C4-2B (cell line): Measurements from ENCODE around the gene LVRN.

Experiments
- H3K27ac ChIP-seq: fragments of 450-650 bp; 2 replicates; pipeline ENCODE4 v1.5.1; 2017
- ZFX ChIP-seq: fragments of 450-650 bp; IDR thresholded peaks from 2 replicates; pipeline ENCODE4 v1.6.1; 2017
- TF ChIP-seq, protein P1 (sequence below): fragments of 450-650 bp; conservative IDR thresholded peaks from 2 replicates; pipeline ENCODE4 v1.5.1; 2017; ENCODE audit warnings: mild to moderate bottlenecking

Gene LVRN

DNA sequence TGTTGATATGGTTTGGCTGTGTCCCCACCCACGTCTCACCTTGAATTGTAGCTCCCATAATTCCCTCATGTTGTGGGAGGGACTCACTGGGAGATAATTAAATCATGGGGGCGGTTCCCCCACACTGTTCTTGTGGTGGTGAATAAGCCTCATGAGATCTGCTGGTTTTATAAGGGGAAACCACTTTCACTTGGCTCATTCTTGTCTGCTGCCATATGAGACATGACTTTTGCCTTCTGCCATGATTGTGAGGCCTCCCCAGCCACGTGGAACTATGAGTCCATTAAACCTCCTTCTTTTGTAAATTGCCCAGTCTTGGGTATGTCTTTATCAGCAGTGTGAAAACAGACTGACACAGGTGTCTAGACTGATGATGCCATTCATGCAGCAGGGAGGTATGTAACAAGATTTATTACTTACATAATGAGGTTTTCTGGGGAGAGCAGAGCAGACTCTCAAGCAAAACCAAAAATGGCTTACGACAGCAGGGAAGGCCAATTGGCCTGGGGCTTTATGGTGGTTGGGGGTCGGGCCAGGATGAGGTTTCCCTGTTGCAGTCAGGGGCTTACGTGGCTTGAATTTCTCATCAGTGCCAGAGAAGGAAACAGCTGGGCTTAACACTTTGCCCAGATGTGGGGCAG is 113.0 kb downstream of the LVRN start:
- TF ChIP-seq ZFX, result no peak
- TF ChIP-seq, protein P1, sequence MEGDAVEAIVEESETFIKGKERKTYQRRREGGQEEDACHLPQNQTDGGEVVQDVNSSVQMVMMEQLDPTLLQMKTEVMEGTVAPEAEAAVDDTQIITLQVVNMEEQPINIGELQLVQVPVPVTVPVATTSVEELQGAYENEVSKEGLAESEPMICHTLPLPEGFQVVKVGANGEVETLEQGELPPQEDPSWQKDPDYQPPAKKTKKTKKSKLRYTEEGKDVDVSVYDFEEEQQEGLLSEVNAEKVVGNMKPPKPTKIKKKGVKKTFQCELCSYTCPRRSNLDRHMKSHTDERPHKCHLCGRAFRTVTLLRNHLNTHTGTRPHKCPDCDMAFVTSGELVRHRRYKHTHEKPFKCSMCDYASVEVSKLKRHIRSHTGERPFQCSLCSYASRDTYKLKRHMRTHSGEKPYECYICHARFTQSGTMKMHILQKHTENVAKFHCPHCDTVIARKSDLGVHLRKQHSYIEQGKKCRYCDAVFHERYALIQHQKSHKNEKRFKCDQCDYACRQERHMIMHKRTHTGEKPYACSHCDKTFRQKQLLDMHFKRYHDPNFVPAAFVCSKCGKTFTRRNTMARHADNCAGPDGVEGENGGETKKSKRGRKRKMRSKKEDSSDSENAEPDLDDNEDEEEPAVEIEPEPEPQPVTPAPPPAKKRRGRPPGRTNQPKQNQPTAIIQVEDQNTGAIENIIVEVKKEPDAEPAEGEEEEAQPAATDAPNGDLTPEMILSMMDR, result no peak
- H3K27ac ChIP-seq, result no peak overlapping the region

- TF ChIP-seq ZFX, result no peak
- TF ChIP-seq, protein P1, result no peak
- H3K27ac ChIP-seq, result no peak overlapping the region
These were observed 114.2 kb downstream of the LVRN start for GRCh38 chr5:116076496-116076895.
